SU-DHL-6 (cell line): Measurements from ENCODE around the gene EFCAB11.

Experiments
- H2AFZ ChIP-seq: fragments of 200-600 bp; sonication (generic); 2 replicates; pipeline ENCODE4 v1.6.1; 2014; ENCODE audit warnings: low read depth, mild to moderate bottlenecking, moderate library complexity, mixed read lengths, antibody characterized with exemption, low read length; ENCODE audit not compliant: severe bottlenecking
- H3F3A ChIP-seq: fragments of 200-600 bp; shearing (Covaris generic); 2 replicates; pipeline ENCODE4 v1.6.0; 2016; ENCODE audit warnings: antibody characterized with exemption, mild to moderate bottlenecking; ENCODE audit not compliant: insufficient read depth
- H3K27ac ChIP-seq: fragments of 200-600 bp; sonication (generic); 2 replicates; pipeline ENCODE4 v1.5.1; 2016; ENCODE audit warnings: low read depth, mild to moderate bottlenecking, low read length, moderate library complexity, mixed read lengths
- H3K27me3 ChIP-seq: fragments of 200-600 bp; sonication (generic), shearing (Covaris generic); 2 replicates; pipeline ENCODE4 v1.6.0; 2014; ENCODE audit warnings: mild to moderate bottlenecking, low read length
- H3K36me3 ChIP-seq: fragments of 200-600 bp; sonication (generic); 2 replicates; pipeline ENCODE4 v1.6.1; 2014; ENCODE audit warnings: mild to moderate bottlenecking, low read length, mixed read lengths
- H3K4me2 ChIP-seq: fragments of 300-600, 200-600 bp; shearing (Covaris generic), sonication (generic); 2 replicates; pipeline ENCODE4 v1.6.0; 2014; ENCODE audit warnings: low read length, low read depth, mild to moderate bottlenecking; ENCODE audit not compliant: poor library complexity, severe bottlenecking
- H3K4me3 ChIP-seq: fragments of 200-600 bp; sonication (generic); 2 replicates; pipeline ENCODE4 v1.5.1; 2014; ENCODE audit warnings: antibody characterized with exemption, low read length, mild to moderate bottlenecking, mixed read lengths; ENCODE audit not compliant: insufficient read depth, poor library complexity, severe bottlenecking
- H3K79me2 ChIP-seq: fragments of 200-600 bp; sonication (generic); 2 replicates; pipeline ENCODE4 v1.6.1; 2014; ENCODE audit warnings: mild to moderate bottlenecking, low read length, moderate library complexity; ENCODE audit not compliant: insufficient read depth
- H3K9ac ChIP-seq: fragments of 200-600 bp; sonication (generic); 2 replicates; pipeline ENCODE4 v1.7.0; 2014; ENCODE audit warnings: mild to moderate bottlenecking, low read length
- H3K9me2 ChIP-seq: fragments of 200-600 bp; sonication (generic); replicated peaks from 2 replicates; pipeline ENCODE4 v1.6.1; 2014; ENCODE audit warnings: low read length; ENCODE audit not compliant: insufficient read depth
- H3K9me3 ChIP-seq: fragments of 200-600 bp; sonication (generic); 2 replicates; pipeline ENCODE4 v1.6.1; 2014; ENCODE audit warnings: low read length, mixed read lengths; ENCODE audit not compliant: insufficient read depth
- H4K20me1 ChIP-seq: fragments of 200-600 bp; sonication (generic); 2 replicates; pipeline ENCODE4 v1.6.1; 2014; ENCODE audit warnings: low read depth, mild to moderate bottlenecking, antibody characterized with exemption, low read length, moderate library complexity, mixed read lengths
- CTCF ChIP-seq: fragments of 200-600 bp; sonication (generic); IDR thresholded peaks from one replicate; pipeline ENCODE4 v1.5.1; 2017; ENCODE audit warnings: antibody characterized with exemption, mild to moderate bottlenecking, low read length, moderate library complexity; ENCODE audit not compliant: insufficient read depth, poor library complexity, severe bottlenecking
- EZH2phosphoT487 ChIP-seq: fragments of 200-600 bp; sonication (generic), shearing (Covaris generic); conservative IDR thresholded peaks from 2 replicates; pipeline ENCODE4 v1.6.1; 2018; ENCODE audit warnings: mild to moderate bottlenecking, antibody characterized with exemption, low read length, moderate library complexity, mixed read lengths

EFCAB11 gene

GRCh38 chr14:89794096-89794495, 160.4 kb downstream of the EFCAB11 start:
- no peak overlapping the region for H2AFZ ChIP-seq
- H3K9me2 ChIP-seq = no peaks in the 10 kb centered on the region
- no peaks in the 10 kb centered on the region for H4K20me1 ChIP-seq
- TF ChIP-seq EZH2phosphoT487 = no peak
- TF ChIP-seq CTCF = no peak
- H3K9me3 ChIP-seq = no peaks in the 10 kb centered on the region
- H3K79me2 ChIP-seq = no peaks in the 10 kb centered on the region
- no peaks in the 10 kb centered on the region for H3K36me3 ChIP-seq
- H3K27me3 ChIP-seq = no peaks in the 10 kb centered on the region
- H3K4me2 ChIP-seq = no peak overlapping the region
- H3K9ac ChIP-seq = no peak overlapping the region
- H3K4me3 ChIP-seq = no peak overlapping the region
- no peak overlapping the region for H3K27ac ChIP-seq
- H3F3A ChIP-seq = no peaks in the 10 kb centered on the region

GRCh38 chr14:89793367-89793716, 161.2 kb downstream of the EFCAB11 start:
- H4K20me1 ChIP-seq = no peaks in the 10 kb centered on the region
- no peak overlapping the region for H3K4me3 ChIP-seq
- H3F3A ChIP-seq = no peaks in the 10 kb centered on the region
- H3K9me3 ChIP-seq = no peaks in the 10 kb centered on the region
- H2AFZ ChIP-seq = no peak overlapping the region
- H3K79me2 ChIP-seq = no peaks in the 10 kb centered on the region
- no peaks in the 10 kb centered on the region for H3K9me2 ChIP-seq
- H3K9ac ChIP-seq = no peak overlapping the region
- TF ChIP-seq EZH2phosphoT487 (no peak), CTCF (no peak)
- no peaks in the 10 kb centered on the region for H3K36me3 ChIP-seq
- H3K27ac ChIP-seq = no peak overlapping the region
- no peaks in the 10 kb centered on the region for H3K27me3 ChIP-seq
- no peak overlapping the region for H3K4me2 ChIP-seq

- Histone ChIP-seq H2AFZ (no peak overlapping the region), H3K4me3 (no peak overlapping the region), H3K27me3 (no peaks in the 10 kb centered on the region), H4K20me1 (no peaks in the 10 kb centered on the region), H3K9me2 (no peaks in the 10 kb centered on the region), H3K9me3 (no peaks in the 10 kb centered on the region), H3K36me3 (no peaks in the 10 kb centered on the region), H3K27ac (no peak overlapping the region), H3K79me2 (no peaks in the 10 kb centered on the region), H3K4me2 (no peak overlapping the region), H3K9ac (no peak overlapping the region), H3F3A (no peaks in the 10 kb centered on the region)
- TF ChIP-seq CTCF (no peak), EZH2phosphoT487 (no peak)
These were observed 161.8 kb downstream of the EFCAB11 start for GRCh38 chr14:89792489-89793366.
